ENCODE measurements around the gene YIPF4. TPM values are rescaled to one million over a fixed set of nuclear protein-coding genes. Genes with fewer than 3 reads are reported as not detected.

The YIPF4 gene
- total and polyA plus RNA-seq, 2 of the 8 experiments (the other 6 are each of a cell fraction or from before 2014, with no cell fraction given) = 2.9 to 21.4 TPM

DNA sequence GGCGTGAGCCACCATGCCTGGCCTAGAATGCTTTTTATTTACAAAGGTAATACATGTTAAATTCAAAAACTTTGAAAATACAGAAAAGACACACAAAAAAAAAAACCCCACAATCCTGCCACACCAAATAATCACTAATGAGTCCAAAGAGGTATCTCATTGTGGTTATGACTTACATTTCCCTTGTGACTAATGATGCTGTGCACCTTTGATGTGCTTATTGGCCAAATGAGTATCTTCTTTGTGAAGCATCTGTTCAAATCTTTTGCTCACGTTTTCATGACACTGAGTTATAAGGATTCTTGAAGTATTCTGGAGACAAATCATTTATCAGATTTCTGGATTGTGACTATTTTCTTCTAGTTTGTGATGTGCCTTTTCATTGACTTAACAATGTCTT, 6.6 kb upstream of the YIPF4 start:
- Histone ChIP-seq H2BK15ac (ENCODE audit: low read length) (no peak overlapping the region), H3K18ac (ENCODE audit: extremely low read depth, low read length) (no peak overlapping the region), H3K27ac (ENCODE audit: low read depth, low read length) (no peak overlapping the region), H3K79me2 (ENCODE audit: control insufficient read depth in 1 of 2, insufficient read depth in 2 of 2, low read length in 2 of 2) (no peaks in the 10 kb centered on the region), H3K9me3 (ENCODE audit: insufficient read depth in 2 of 2, low read depth in 1 of 2, low read length in 1 of 2) (no peaks in the 10 kb centered on the region), H3K4me2 (ENCODE audit: insufficient read depth in 1 of 2, low read depth in 2 of 2, low read length in 2 of 2) (no peak overlapping the region), H3K56ac (replicated peaks; ENCODE audit: insufficient read length, low read depth, low read length) (no peak overlapping the region), H2AK5ac (ENCODE audit: low read depth, low read length) (no peak overlapping the region), H3K14ac (ENCODE audit: insufficient read length) (no peak overlapping the region), H4K8ac (ENCODE audit: extremely low read depth, insufficient read depth, low read length) (no peak overlapping the region), H2BK120ac (replicated peaks; ENCODE audit: low read depth, low read length) (no peak overlapping the region), H3K4me3 (ENCODE audit: extremely low read depth in 1 of 4, insufficient read depth in 2 of 4, low read depth in 3 of 4, low read length in 4 of 4) (no peak overlapping the region), H3K4me1 (replicated peaks in 1 of 4; ENCODE audit: control insufficient read depth in 3 of 4, insufficient read depth in 4 of 4, low read length in 3 of 4) (no peaks in the 10 kb centered on the region), H4K91ac (replicated peaks; ENCODE audit: insufficient read length, low read length) (no peak overlapping the region), H3K23me2 (ENCODE audit: low read depth, low read length) (no peaks in the 10 kb centered on the region), H3K27me3 (replicated peaks in 1 of 4; ENCODE audit: control insufficient read depth in 3 of 4, extremely low read depth in 1 of 4, insufficient read depth in 3 of 4, low read length in 3 of 4) (no peaks in the 10 kb centered on the region), H3K36me3 (ENCODE audit: control insufficient read depth in 2 of 4, insufficient read depth in 4 of 4, low read length in 3 of 4) (no peaks in the 10 kb centered on the region), H3K79me1 (ENCODE audit: low read depth, low read length) (no peaks in the 10 kb centered on the region), H2BK5ac (ENCODE audit: low read depth, low read length) (no peak overlapping the region), H3K23ac (ENCODE audit: insufficient read length) (no peak overlapping the region), H3K9ac (replicated peaks in 1 of 4; ENCODE audit: extremely low read depth in 1 of 4, low read depth in 3 of 4, low read length in 3 of 4) (no peak overlapping the region), H4K5ac (ENCODE audit: insufficient read length, low read depth, low read length) (no peak overlapping the region), H4K20me1 (replicated peaks in 1 of 2; ENCODE audit: control insufficient read depth in 1 of 2, insufficient read depth in 2 of 2, low read length in 2 of 2) (no peaks in the 10 kb centered on the region), H3K4ac (replicated peaks; ENCODE audit: insufficient read length, low read depth, low read length) (no peak overlapping the region), H2AFZ (ENCODE audit: low read length) (no peak overlapping the region), H2BK12ac (ENCODE audit: low read depth, low read length) (no peak overlapping the region), H2BK20ac (ENCODE audit: low read length) (no peak overlapping the region)
- FAIRE-seq (no peak), DNase-seq (ENCODE audit: low read depth in 1 of 2, low spot score in 2 of 2) (no peak)
- ChIA-PET POLR2A (ENCODE audit: partially characterized antibody) (no interaction called here), CTCF (ENCODE audit: partially characterized antibody) (no interaction called here)
- no peak for TF ChIP-seq NRF1 (IDR thresholded peaks at IDR 0.05; ENCODE audit: low read depth, low read length)
- TF ChIP-seq ATF3 (IDR thresholded peaks at IDR 0.05; ENCODE audit: insufficient read depth, low read depth, low read length) = no peak
- no peak for TF ChIP-seq NANOG (IDR thresholded peaks at IDR 0.05; ENCODE audit: insufficient read depth, low read depth, low read length, poor library complexity, severe bottlenecking)
- WGBS, 2 experiments (ENCODE audit: extremely low coverage in 1 of 2, insufficient coverage in 1 of 2, insufficient read length in 1 of 2, insufficient replicate concordance in 2 of 2, low coverage in 1 of 2, low lambda C conversion rate in 2 of 2, missing lambda C conversion rate in 1 of 2) = 68% methylated on average over 2 of the region's 2 CpGs; no CpG with 5 or more reads in 1 of the 2 experiments

Measured in H1 (cell line).